Measurements from ENCODE around the gene C15orf40.
A peak's percentile ranks its signal among the peaks of the same experiment; 100 is the strongest.
"Not testable (repeated sequence)": the region's sequence is repeated elsewhere in the genome, so short reads cannot be mapped to it uniquely, and the experiment has no call there.

C15orf40 gene

DNA sequence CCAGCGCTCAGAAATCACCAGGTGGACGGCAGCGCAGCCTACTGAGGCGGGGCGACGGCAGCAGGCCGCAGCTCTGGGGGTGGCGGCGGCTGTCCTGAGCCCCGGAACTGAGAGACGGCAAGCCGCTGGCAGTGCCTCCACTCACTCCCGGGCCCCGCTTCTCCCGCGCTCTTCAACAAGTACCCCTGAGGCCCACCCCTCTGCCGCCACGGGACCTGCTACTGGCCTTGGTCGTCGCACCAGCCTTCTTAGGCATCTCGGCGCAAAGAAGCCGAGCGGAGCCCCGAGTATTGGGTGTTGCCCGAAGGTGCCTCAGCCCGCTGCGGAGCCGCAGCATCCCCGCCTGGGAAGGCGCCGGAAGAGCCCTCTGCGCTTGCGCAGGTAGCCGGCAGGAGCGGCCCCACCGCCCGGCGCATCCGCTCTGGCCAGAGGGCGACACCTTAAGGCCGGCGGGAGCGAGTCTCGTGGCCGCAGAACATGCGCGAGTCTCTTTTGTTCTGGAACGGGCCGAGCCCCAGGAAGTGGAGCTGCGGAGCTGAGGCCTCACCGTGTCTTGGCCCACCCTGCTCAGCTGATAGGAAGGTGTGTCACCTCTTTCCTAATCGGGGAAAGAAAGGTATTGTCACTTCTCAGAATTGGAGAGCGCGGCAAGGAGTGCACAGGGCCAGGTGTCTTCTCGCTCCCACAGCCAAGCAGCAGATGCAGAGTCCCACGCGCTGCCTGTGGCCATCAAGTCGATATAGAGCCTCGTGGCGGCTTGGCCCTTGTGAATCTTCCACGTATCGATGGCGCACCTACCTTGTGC is at the start of gene C15orf40:
TSS of gene C15orf40 (minus strand) at position 369 of the 805 bp plus-strand sequence. CDS start at position 337, 32 bp downstream.
- peak; percentile 59 to 77 for DNase-seq (ENCODE audit: low read depth in 2 of 2, low spot score in 1 of 2)

DNA sequence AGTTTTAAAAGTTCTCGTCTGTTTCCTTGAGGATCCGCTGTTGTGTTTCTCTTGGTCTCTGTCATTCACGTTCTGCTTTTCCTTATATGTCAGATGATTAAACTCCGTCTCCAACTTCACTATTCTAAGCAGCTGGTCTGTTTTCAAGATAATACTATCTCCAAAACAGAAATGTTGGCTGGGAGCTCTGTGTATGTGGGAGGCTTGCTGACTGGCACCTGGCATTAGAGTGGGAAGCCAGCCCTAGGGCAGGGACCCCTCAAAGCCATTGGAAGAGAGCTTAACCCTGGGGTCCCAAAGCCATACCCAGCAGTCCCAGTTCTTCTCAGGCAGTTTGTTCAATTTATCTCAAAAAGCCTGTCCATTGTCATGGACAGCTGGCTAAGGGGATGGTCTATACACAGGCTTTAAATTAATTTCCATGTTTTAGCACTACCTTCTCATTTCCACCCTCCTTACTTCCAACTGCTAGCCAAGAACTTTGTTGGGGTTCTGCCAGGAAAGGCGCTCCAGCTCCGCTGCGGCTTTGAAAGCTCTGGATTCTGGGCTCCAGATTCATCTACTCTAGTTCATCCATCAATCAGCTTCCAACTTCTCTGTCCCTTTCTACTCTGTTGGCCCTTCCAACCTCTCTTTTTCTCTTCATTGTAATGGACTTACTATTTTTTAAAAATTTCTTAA is 46.4 kb upstream of the C15orf40 start:
- DNase-seq (ENCODE audit: low read depth in 2 of 2, low spot score in 1 of 2): no peak

DNA sequence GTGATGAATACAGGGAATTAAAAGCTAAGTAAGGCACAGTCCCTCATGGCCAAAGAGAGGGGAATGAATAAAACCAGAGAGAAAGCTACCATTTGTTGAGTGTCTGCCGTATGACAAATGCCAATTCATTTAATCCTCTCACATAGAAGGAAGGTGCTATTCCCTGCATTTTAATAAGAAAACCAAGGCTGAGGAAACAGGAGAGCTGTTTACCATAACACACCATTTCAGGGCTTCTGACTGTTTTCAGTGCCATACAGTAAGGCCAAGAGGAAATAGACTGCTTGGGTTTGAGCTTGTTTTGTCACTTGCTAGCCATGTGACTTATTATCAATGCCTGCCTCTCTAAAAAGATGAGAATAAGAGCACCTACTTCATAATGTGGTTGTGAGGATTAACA is 45.6 kb upstream of the C15orf40 start:
- no peak for DNase-seq (ENCODE audit: low read depth in 2 of 2, low spot score in 1 of 2)

- DNase-seq (ENCODE audit: low read depth in 2 of 2, low spot score in 1 of 2): no peak
Measured at GRCh38 chr15:83053151-83053550, 41.7 kb upstream of the C15orf40 start.

GRCh38 chr15:83046558-83047127 is 35.2 kb upstream of the C15orf40 start:
- DNase-seq (ENCODE audit: low read depth in 2 of 2, low spot score in 1 of 2): no peak

- no peak for DNase-seq (ENCODE audit: low read depth in 2 of 2, low spot score in 1 of 2)
Measured at GRCh38 chr15:83044156-83044555, 32.7 kb upstream of the C15orf40 start.

DNA sequence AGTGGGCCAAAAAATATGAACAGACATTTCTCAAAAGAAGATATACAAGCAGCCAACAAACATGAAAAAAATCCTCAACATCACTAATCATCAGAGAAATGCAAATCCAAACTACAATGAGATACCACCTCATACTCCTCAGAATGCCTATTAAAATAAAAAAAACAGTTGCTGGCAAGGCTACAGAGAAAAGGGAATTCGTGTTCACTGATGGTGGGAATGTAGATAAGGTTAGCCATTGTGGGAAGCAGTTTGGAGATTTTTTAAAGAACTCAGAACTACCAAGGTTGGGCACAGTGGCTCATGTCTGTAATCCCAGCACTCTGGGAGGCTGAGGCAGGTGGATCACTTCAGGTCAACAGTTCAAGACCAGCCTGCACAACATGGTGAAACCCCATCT is 27.8 kb upstream of the C15orf40 start:
- DNase-seq (ENCODE audit: low read depth in 2 of 2, low spot score in 1 of 2): no peak

GRCh38 chr15:83036253-83036652 is 24.8 kb upstream of the C15orf40 start:
- no peak for DNase-seq (ENCODE audit: low read depth in 2 of 2, low spot score in 1 of 2)

- not testable (repeated sequence) for DNase-seq (ENCODE audit: low read depth in 2 of 2, low spot score in 1 of 2)
Measured at GRCh38 chr15:83031234-83031633, 19.8 kb upstream of the C15orf40 start.

DNA sequence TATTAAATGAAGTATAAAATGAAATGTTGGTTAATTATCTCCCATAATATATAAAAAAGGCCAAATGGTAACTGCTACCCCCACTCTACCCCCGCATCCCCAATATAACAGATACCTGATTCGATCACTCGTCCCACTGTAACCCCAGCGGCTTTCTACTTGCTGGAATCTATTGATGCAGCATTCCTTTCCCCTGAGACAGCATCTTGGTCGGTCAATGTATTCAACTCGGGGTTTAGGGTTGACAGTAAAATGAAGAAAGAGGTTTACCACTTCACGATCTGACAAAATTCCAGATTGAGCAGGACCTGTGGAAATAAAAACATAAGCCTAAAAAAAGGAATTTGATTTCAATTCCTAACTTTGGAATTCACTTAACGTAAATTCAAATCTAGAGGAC is 18.6 kb upstream of the C15orf40 start:
- no peak for DNase-seq (ENCODE audit: low read depth in 2 of 2, low spot score in 1 of 2)

DNA sequence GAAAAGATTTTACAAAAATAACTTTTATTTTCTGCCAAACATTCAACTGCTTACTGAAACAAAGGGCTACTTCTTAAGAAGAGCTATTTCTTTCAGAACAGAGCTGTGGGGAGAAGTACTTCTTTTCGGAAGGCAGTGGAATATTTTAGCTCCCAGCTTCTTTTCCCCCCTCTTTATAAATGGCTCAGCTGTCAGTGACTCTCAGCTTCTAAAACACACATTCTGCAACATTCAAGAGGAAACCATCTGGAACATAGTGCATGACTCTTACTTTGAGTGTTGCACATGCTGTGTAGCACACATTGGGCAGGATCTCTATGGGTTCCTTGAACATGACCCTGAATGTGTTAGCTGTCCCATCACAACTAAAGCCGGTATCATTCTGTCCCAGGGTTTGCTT is 7.0 kb upstream of the C15orf40 start:
- no peak for DNase-seq (ENCODE audit: low read depth in 2 of 2, low spot score in 1 of 2)

DNA sequence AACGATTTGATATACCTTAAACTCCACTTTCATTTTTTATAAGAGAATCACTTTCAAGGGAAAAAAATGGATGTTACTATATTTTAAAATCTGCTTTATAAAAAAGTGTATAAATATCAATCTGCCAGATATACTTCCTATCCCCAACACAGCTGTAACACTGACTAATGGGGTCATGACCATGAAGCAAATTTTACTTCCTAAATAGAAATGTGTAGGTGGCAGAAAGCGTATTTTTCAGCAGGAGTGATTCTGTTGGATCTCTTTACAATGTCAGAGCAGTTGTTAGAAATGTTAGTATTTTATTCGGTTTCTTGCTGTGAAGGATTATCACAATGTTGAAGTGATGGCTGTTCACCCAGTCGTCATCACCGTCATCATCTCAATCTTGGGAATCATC is 5.5 kb upstream of the C15orf40 start:
- DNase-seq (ENCODE audit: low read depth in 2 of 2, low spot score in 1 of 2): no peak

DNA sequence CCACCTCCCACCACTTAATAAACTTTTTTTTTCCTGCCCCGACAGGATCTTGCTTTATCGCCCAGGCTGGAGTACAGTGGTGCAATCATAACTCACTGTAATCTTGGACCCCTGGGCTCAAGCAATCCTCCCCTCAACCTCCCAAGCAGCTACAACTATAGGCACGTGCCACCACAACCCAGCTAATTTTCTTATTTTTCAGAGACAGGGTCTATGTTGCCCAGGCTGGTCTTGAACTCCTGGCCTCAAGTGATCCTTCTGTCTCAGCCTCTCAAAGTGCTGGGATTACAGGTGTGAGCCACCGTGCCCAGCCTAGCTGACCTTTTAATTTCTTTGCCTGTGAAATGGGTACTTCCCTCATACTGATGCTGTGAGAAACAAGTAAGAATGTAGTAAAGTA is 3.9 kb upstream of the C15orf40 start:
- DNase-seq (ENCODE audit: low read depth in 2 of 2, low spot score in 1 of 2): no peak

GRCh38 chr15:83014205-83014653 is 2.8 kb upstream of the C15orf40 start:
- no peak for DNase-seq (ENCODE audit: low read depth in 2 of 2, low spot score in 1 of 2)

DNA sequence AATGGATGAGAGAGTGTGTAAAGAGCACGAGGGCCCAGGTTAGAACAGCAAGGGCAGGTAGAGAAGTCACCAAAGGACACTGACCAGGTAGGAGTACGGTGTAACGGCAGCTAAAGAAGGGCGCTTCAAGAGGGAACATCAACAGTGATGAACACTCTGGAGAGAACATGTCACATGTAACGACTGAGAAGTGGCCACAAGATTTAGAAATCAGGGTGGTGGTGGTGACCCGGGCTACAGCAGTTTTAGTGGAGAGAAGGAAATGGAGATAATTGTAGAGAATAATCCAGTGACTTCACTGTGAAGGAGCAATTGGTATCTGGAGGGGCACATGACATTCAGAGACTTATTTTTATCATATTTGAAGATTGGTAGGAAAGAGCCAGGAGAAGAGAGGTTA is 1.2 kb upstream of the C15orf40 start:
- no peak for DNase-seq (ENCODE audit: low read depth in 2 of 2, low spot score in 1 of 2)

GRCh38 chr15:83012076-83012426 is 612 bp upstream of the C15orf40 start:
- DNase-seq (ENCODE audit: low read depth in 2 of 2, low spot score in 1 of 2): no peak

DNA sequence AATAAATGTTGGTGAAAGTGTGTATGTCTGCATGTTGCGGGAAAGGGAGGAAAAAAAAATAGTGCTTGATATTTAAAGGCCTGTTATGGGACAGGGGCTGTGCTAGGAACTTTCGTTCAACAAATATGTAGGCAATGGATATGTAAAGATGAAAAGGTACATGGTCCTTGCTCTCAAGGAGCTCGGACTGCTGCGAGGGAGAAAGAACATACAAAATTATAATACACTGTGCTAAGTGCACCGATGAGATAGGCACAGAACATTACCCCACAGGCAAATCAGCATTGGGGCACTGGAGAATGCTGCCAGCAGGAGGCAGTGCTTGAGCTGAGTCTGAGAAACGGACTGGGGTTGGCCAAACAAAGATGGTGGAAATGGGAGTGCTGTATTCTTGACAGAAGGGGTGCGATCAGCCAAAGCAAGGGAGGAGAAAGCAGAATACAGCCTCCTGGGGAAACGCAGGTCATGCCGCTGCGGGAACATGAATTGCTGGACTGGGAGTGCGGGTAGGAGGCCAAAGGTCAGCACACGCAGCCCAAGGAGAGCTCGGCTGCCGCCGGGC is 649 bp downstream of the C15orf40 start:
- peak; percentile 52 to 53 for DNase-seq (ENCODE audit: low read depth in 2 of 2, low spot score in 1 of 2)

DNA sequence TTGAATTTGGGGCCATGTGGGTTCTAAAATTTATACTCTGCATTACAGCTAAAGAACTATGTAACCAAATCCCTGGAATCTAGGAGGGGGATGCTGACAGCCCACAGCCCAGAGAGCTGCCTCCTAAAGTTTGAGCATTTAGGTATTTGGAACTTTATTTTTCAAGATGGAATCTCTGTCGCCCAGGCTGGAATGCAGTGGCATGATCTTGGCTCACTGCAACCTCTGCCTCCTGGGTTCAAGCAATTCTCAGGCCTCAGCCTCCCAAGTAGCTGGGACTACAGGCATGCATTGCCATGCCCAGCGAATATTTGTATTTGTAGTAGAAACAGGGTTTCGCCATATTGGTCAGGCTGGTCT is 10.8 kb downstream of the C15orf40 start:
- not testable (repeated sequence) for DNase-seq (ENCODE audit: low read depth in 2 of 2, low spot score in 1 of 2)

DNA sequence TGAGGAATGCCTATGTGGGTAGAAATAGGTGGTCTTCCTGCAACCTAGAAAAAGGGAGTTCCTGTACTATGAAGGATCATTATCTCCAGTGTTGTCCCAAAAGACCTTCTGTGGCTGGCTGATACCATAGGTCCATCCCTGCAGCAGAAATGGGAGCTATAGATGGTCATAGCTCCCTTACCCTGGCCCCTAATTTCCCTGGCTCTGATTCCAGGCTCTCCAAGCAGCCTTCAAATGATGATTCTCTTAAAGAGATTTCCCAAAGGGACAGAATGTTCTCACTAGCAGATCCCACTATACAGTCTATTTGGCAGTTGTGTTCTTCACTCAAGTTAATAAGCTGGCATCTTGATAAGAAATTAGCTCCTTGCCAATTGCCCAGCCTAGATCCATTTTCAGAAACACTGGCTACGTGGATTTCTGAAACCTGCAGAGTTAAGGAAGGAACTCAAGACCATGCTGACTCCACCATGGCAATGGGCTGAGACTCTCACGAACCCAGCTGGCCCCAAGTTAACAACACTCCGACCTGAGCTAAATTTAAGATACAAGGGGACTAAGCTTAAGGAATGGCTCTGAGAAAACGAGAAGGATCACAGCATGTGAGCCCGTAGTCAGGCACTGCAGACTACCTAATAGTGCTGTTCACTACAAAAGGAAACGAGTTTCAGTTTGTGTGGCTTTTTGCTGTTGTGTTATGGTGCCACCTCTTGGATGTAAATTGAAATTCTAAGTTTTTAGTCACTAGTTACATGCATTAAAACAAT is 11.4 kb downstream of the C15orf40 start:
- no peak for DNase-seq (ENCODE audit: low read depth in 2 of 2, low spot score in 1 of 2)

- no peak for DNase-seq (ENCODE audit: low read depth in 2 of 2, low spot score in 1 of 2)
Measured at GRCh38 chr15:82999426-82999825, 12.0 kb downstream of the C15orf40 start.

DNA sequence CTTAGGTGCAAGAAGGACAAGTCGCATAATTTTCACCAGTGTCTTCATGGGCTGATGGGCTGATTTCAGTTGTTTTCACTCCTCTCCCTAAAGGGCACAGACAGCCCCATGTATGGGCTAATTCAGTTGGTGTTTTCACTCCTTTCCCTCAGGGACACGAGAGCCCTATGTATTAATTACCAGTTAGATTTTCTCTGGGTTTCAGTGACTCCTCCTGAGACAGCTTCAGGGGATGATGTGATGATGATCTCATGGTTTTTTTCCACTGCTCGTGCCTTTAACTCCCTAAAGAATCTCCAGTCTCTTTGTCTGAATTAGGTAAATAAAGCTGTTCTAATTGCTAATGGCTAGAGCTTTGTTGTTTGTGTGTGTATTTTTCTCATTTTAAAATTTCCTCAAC is 15.5 kb downstream of the C15orf40 start:
- no peak for DNase-seq (ENCODE audit: low read depth in 2 of 2, low spot score in 1 of 2)

All from stimulated activated CD8-positive, alpha-beta memory T cell treated with anti-CD3 and anti-CD28 coated beads, Interleukin-4, amount 100 ng/mL, for 4 hours (primary cell).